Measurements from ENCODE around the gene MCHR2.

- TF ChIP-seq SIN3A (IDR thresholded peaks at IDR 0.05; ENCODE audit: borderline replicate concordance, insufficient read depth, low read length), result no peak
- TF ChIP-seq REST (IDR thresholded peaks at IDR 0.05; ENCODE audit: insufficient read depth in 1 of 2, low read depth in 2 of 2, low read length in 2 of 2), result no peak
Observed at GRCh38 chr6:100001915-100002388, 7.9 kb upstream of the MCHR2 start.
